DND-41 (cell line): ENCODE data around the gene HID1.

ENCODE experiments used
- ATAC-seq: fragments of 200-7000 bp; cut with Tn5 transposase; 3 replicates; pipeline ENCODE4 v1.9.1; 2021; ENCODE audit warnings: low read depth; ENCODE audit not compliant: insufficient read depth
- DNase-seq: peaks from one replicate; pipeline ENCODE4 v3.0.0-alpha.2; 2020
- H2AFZ ChIP-seq: 2 replicates; pipeline ENCODE4 v1.6.0; 2012; ENCODE audit warnings: low read depth, low read length
- H3K27ac ChIP-seq: 2 replicates; pipeline ENCODE4 v1.5.1; 2012; ENCODE audit warnings: low read length, inconsistent platforms
- H3K27me3 ChIP-seq: fragments of 200-600 bp; sonication (generic); 2 replicates; pipeline ENCODE4 v1.6.0; 2012; ENCODE audit warnings: low read length, mild to moderate bottlenecking, inconsistent platforms; ENCODE audit not compliant: insufficient read depth, poor library complexity
- H3K36me3 ChIP-seq: 2 replicates; pipeline ENCODE4 v1.5.1; 2012; ENCODE audit warnings: low read length, inconsistent platforms; ENCODE audit not compliant: insufficient read depth
- H3K4me1 ChIP-seq: 2 replicates; pipeline ENCODE4 v1.5.1; 2012; ENCODE audit warnings: mild to moderate bottlenecking, low read length; ENCODE audit not compliant: insufficient read depth
- H3K4me2 ChIP-seq: 2 replicates; pipeline ENCODE4 v1.6.0; 2012; ENCODE audit warnings: mild to moderate bottlenecking, moderate library complexity, low read length, inconsistent platforms; ENCODE audit not compliant: insufficient read depth
- H3K4me3 ChIP-seq, 2 experiments: fragments of 200-600 bp in 1 of 2; shearing (Covaris generic) in 1 of 2; 2 replicates each; pipeline ENCODE4 v1.5.1; 2012 to 2016; ENCODE audit warnings: inconsistent platforms in 2 of 2, low read length in 2 of 2, mild to moderate bottlenecking in 2 of 2, low read depth in 1 of 2, moderate library complexity in 1 of 2
- H3K79me2 ChIP-seq: 2 replicates; pipeline ENCODE4 v1.6.0; 2012; ENCODE audit warnings: low read length, inconsistent platforms; ENCODE audit not compliant: insufficient read depth
- H3K9ac ChIP-seq: 2 replicates; pipeline ENCODE4 v1.6.0; 2012; ENCODE audit warnings: low read depth, mild to moderate bottlenecking, inconsistent platforms, low read length, moderate library complexity
- H3K9me3 ChIP-seq: 2 replicates; pipeline ENCODE4 v1.5.1; 2012; ENCODE audit warnings: low read length, moderate library complexity, mild to moderate bottlenecking, inconsistent platforms; ENCODE audit not compliant: insufficient read depth, severe bottlenecking
- H4K20me1 ChIP-seq: 2 replicates; pipeline ENCODE4 v1.6.0; 2012; ENCODE audit warnings: low read length; ENCODE audit not compliant: insufficient read depth
- CTCF ChIP-seq: IDR thresholded peaks from 2 replicates; pipeline ENCODE4 v1.5.1; 2012; ENCODE audit warnings: borderline replicate concordance, low read length, moderate library complexity, mild to moderate bottlenecking; ENCODE audit not compliant: poor library complexity, severe bottlenecking; ENCODE audit errors: extremely low read depth
- EZH2 ChIP-seq: IDR thresholded peaks from 3 replicates; pipeline ENCODE4 v1.6.1; 2012; ENCODE audit warnings: borderline replicate concordance, low read depth, mild to moderate bottlenecking, moderate library complexity, low read length, inconsistent platforms; ENCODE audit not compliant: severe bottlenecking

Gene HID1

GRCh38 chr17:74941128-74941725 is 31.3 kb downstream of the HID1 start:
- no peak overlapping the region for H3K4me2 ChIP-seq
- no peak overlapping the region for H3K27ac ChIP-seq
- 0 out of 2 replicates have a peak, but pooled peaks cover 3% of the 10 kb centered on the region for H4K20me1 ChIP-seq
- no peaks in the 10 kb centered on the region for H3K36me3 ChIP-seq
- H3K4me3 ChIP-seq, result no peak overlapping the region
- DNase-seq (no peak), ATAC-seq (no peak)
- TF ChIP-seq CTCF, result no peak
- no peak for TF ChIP-seq EZH2
- peaks cover 6% of the 10 kb centered on the region for H3K27me3 ChIP-seq
- H3K4me1 ChIP-seq, result no peaks in the 10 kb centered on the region
- H3K79me2 ChIP-seq, result no peaks in the 10 kb centered on the region
- no peak overlapping the region for H2AFZ ChIP-seq
- H3K9ac ChIP-seq, result no peak overlapping the region
- no peaks in the 10 kb centered on the region for H3K9me3 ChIP-seq

GRCh38 chr17:74939534-74939933 is 33.0 kb downstream of the HID1 start:
- Histone ChIP-seq H3K27ac (no peak overlapping the region), H3K4me2 (no peak overlapping the region), H3K36me3 (no peaks in the 10 kb centered on the region), H3K9ac (no peak overlapping the region), H4K20me1 (0 out of 2 replicates have a peak, but pooled peaks cover 3% of the 10 kb centered on the region), H3K27me3 (no peaks in the 10 kb centered on the region), H3K4me1 (no peaks in the 10 kb centered on the region), H3K79me2 (no peaks in the 10 kb centered on the region), H3K4me3 (no peak overlapping the region), H3K9me3 (no peaks in the 10 kb centered on the region), H2AFZ (no peak overlapping the region)
- DNase-seq (no peak), ATAC-seq (no peak)
- TF ChIP-seq CTCF (no peak), EZH2 (no peak)

- no peaks in the 10 kb centered on the region for H3K9me3 ChIP-seq
- H3K27me3 ChIP-seq, result no peaks in the 10 kb centered on the region
- no peak overlapping the region for H3K27ac ChIP-seq
- no peak overlapping the region for H3K4me2 ChIP-seq
- no peaks in the 10 kb centered on the region for H3K4me1 ChIP-seq
- no peaks in the 10 kb centered on the region for H3K79me2 ChIP-seq
- no peaks in the 10 kb centered on the region for H3K36me3 ChIP-seq
- no peak overlapping the region for H3K9ac ChIP-seq
- H4K20me1 ChIP-seq, result peaks cover 3% of the 10 kb centered on the region; the same call in 1 of the 2 replicates
- H2AFZ ChIP-seq, result no peak overlapping the region
- DNase-seq (no peak), ATAC-seq (no peak)
- H3K4me3 ChIP-seq, result no peak overlapping the region
- TF ChIP-seq EZH2, result no peak
- TF ChIP-seq CTCF, result no peak
Observed at GRCh38 chr17:74938194-74938950, 34.2 kb downstream of the HID1 start.
